DND-41 (cell line): ENCODE data around the gene SLC12A4.

Source experiments
- ATAC-seq: fragments of 200-7000 bp; cut with Tn5 transposase; 3 replicates; pipeline ENCODE4 v1.9.1; 2021; ENCODE audit warnings: low read depth; ENCODE audit not compliant: insufficient read depth
- DNase-seq: peaks from one replicate; pipeline ENCODE4 v3.0.0-alpha.2; 2020
- H2AFZ ChIP-seq: 2 replicates; pipeline ENCODE4 v1.6.0; 2012; ENCODE audit warnings: low read depth, low read length
- H3K27ac ChIP-seq: 2 replicates; pipeline ENCODE4 v1.5.1; 2012; ENCODE audit warnings: low read length, inconsistent platforms
- H3K27me3 ChIP-seq: fragments of 200-600 bp; sonication (generic); 2 replicates; pipeline ENCODE4 v1.6.0; 2012; ENCODE audit warnings: low read length, mild to moderate bottlenecking, inconsistent platforms; ENCODE audit not compliant: insufficient read depth, poor library complexity
- H3K36me3 ChIP-seq: 2 replicates; pipeline ENCODE4 v1.5.1; 2012; ENCODE audit warnings: low read length, inconsistent platforms; ENCODE audit not compliant: insufficient read depth
- H3K4me1 ChIP-seq: 2 replicates; pipeline ENCODE4 v1.5.1; 2012; ENCODE audit warnings: mild to moderate bottlenecking, low read length; ENCODE audit not compliant: insufficient read depth
- H3K4me2 ChIP-seq: 2 replicates; pipeline ENCODE4 v1.6.0; 2012; ENCODE audit warnings: mild to moderate bottlenecking, moderate library complexity, low read length, inconsistent platforms; ENCODE audit not compliant: insufficient read depth
- H3K4me3 ChIP-seq, 2 experiments: fragments of 200-600 bp in 1 of 2; shearing (Covaris generic) in 1 of 2; 2 replicates each; pipeline ENCODE4 v1.5.1; 2012 to 2016; ENCODE audit warnings: inconsistent platforms in 2 of 2, low read length in 2 of 2, mild to moderate bottlenecking in 2 of 2, low read depth in 1 of 2, moderate library complexity in 1 of 2
- H3K79me2 ChIP-seq: 2 replicates; pipeline ENCODE4 v1.6.0; 2012; ENCODE audit warnings: low read length, inconsistent platforms; ENCODE audit not compliant: insufficient read depth
- H3K9ac ChIP-seq: 2 replicates; pipeline ENCODE4 v1.6.0; 2012; ENCODE audit warnings: low read depth, mild to moderate bottlenecking, inconsistent platforms, low read length, moderate library complexity
- H3K9me3 ChIP-seq: 2 replicates; pipeline ENCODE4 v1.5.1; 2012; ENCODE audit warnings: low read length, moderate library complexity, mild to moderate bottlenecking, inconsistent platforms; ENCODE audit not compliant: insufficient read depth, severe bottlenecking
- H4K20me1 ChIP-seq: 2 replicates; pipeline ENCODE4 v1.6.0; 2012; ENCODE audit warnings: low read length; ENCODE audit not compliant: insufficient read depth
- CTCF ChIP-seq: IDR thresholded peaks from 2 replicates; pipeline ENCODE4 v1.5.1; 2012; ENCODE audit warnings: borderline replicate concordance, low read length, moderate library complexity, mild to moderate bottlenecking; ENCODE audit not compliant: poor library complexity, severe bottlenecking; ENCODE audit errors: extremely low read depth
- EZH2 ChIP-seq: IDR thresholded peaks from 3 replicates; pipeline ENCODE4 v1.6.1; 2012; ENCODE audit warnings: borderline replicate concordance, low read depth, mild to moderate bottlenecking, moderate library complexity, low read length, inconsistent platforms; ENCODE audit not compliant: severe bottlenecking

The SLC12A4 gene

GRCh38 chr16:67909056-67909742 lies 59.2 kb downstream of the SLC12A4 start:
- Histone ChIP-seq H3K9me3 (no peaks in the 10 kb centered on the region), H3K4me3 (no peak overlapping the region), H4K20me1 (peaks cover 17% of the 10 kb centered on the region), H3K27me3 (no peaks in the 10 kb centered on the region), H3K36me3 (peaks cover 27% of the 10 kb centered on the region), H3K27ac (no peak overlapping the region), H3K9ac (no peak overlapping the region), H3K79me2 (peaks cover 6% of the 10 kb centered on the region; the same call in 1 of the 2 replicates), H3K4me2 (no peak overlapping the region), H2AFZ (no peak overlapping the region), H3K4me1 (peaks cover 18% of the 10 kb centered on the region)
- ATAC-seq (no peak), DNase-seq (no peak)
- TF ChIP-seq CTCF (peak; percentile 4), EZH2 (no peak)

- no peak overlapping the region for H3K4me3 ChIP-seq
- no peak overlapping the region for H3K4me2 ChIP-seq
- peaks cover 17% of the 10 kb centered on the region for H4K20me1 ChIP-seq
- ATAC-seq (no peak), DNase-seq (no peak)
- H3K4me1 ChIP-seq, result peaks cover 18% of the 10 kb centered on the region
- no peak overlapping the region for H2AFZ ChIP-seq
- H3K9ac ChIP-seq, result no peak overlapping the region
- TF ChIP-seq CTCF, result no peak
- no peak for TF ChIP-seq EZH2
- peaks cover 11% of the 10 kb centered on the region for H3K79me2 ChIP-seq
- H3K27ac ChIP-seq, result no peak overlapping the region
- no peaks in the 10 kb centered on the region for H3K27me3 ChIP-seq
- H3K9me3 ChIP-seq, result no peaks in the 10 kb centered on the region
- H3K36me3 ChIP-seq, result peaks cover 27% of the 10 kb centered on the region
Observed at GRCh38 chr16:67907397-67908180, 60.8 kb downstream of the SLC12A4 start.

- Histone ChIP-seq H3K79me2 (peaks cover 46% of the 10 kb centered on the region), H3K9ac (no peak overlapping the region), H3K9me3 (no peaks in the 10 kb centered on the region), H3K36me3 (0 out of 2 replicates have a peak, but pooled peaks cover 4% of the 10 kb centered on the region), H3K27me3 (no peaks in the 10 kb centered on the region), H4K20me1 (peaks cover 10% of the 10 kb centered on the region; the same call in 1 of the 2 replicates), H2AFZ (no peak overlapping the region), H3K4me3 (no peak overlapping the region), H3K4me1 (no peaks in the 10 kb centered on the region), H3K4me2 (no peak overlapping the region), H3K27ac (no peak overlapping the region)
- no peak for ATAC-seq
- no peak for DNase-seq
- TF ChIP-seq EZH2, result no peak
- TF ChIP-seq CTCF, result no peak
Observed at GRCh38 chr16:67902831-67903230, 65.6 kb downstream of the SLC12A4 start.
